ENCODE measurements around the gene KLHL17.
"Not testable (repeated sequence)": the region's sequence is repeated elsewhere in the genome, so short reads cannot be mapped to it uniquely, and the experiment has no call there.

The KLHL17 gene

GRCh38 chr1:1001057-1001783 is 40.8 kb downstream of the KLHL17 start:
- DNase-seq (ENCODE audit: low spot score) = peak; percentile 76

DNA sequence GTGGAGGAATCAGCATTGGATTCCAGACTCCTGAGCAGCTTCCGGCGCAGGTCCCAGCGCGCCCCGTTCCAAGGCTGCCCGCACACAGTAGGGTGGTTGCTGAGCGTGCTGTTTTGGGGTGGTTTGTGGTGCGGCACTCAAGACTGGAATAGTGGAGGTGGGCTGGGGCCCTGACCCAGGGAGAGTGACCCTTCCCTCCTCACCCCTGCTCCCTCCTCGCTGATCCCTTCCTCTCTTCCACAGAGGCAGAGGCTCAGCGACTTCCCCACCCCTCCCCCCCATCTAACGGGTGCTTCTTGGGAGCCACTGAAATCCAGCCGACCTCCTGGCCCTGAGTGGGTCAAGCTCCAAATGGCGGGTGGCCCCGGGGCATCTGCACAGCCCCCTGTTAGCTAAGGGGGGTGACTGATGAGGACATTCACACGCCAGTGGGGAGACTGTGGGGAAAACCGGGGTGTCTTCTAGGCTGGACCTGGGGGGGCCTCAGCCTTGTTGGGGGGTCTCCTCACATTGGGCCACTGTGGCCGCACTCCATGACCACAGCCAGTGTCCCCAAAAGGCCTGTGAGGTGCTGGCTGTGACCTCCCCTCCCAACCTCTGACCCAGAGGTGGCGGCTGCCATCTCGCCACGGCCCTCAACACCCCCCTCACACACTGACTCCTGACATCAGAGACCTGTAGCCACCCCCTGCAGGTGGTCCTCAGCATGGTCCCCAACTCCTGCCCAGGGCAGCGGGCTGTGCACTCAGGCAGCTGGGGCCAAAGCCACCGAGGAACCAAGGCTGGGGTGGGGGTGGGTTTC is 43.4 kb downstream of the KLHL17 start:
- DNase-seq (ENCODE audit: low spot score) = peak; percentile 55

GRCh38 chr1:1004420-1004779 is 44.0 kb downstream of the KLHL17 start:
- no peak for DNase-seq (ENCODE audit: low spot score)

- peak; percentile 75 for DNase-seq (ENCODE audit: low spot score)
Measured at GRCh38 chr1:1004780-1005697, 44.7 kb downstream of the KLHL17 start.

- DNase-seq (ENCODE audit: low spot score) = no peak
Measured at GRCh38 chr1:1005774-1006304, 45.5 kb downstream of the KLHL17 start.

- peak; percentile 54 for DNase-seq (ENCODE audit: low spot score)
Measured at GRCh38 chr1:1006305-1007159, 46.1 kb downstream of the KLHL17 start.

- DNase-seq (ENCODE audit: low spot score) = not testable (repeated sequence)
Measured at GRCh38 chr1:1010131-1010530, 49.7 kb downstream of the KLHL17 start.

GRCh38 chr1:1011396-1011949 is 51.1 kb downstream of the KLHL17 start:
- DNase-seq (ENCODE audit: low spot score) = no peak

DNA sequence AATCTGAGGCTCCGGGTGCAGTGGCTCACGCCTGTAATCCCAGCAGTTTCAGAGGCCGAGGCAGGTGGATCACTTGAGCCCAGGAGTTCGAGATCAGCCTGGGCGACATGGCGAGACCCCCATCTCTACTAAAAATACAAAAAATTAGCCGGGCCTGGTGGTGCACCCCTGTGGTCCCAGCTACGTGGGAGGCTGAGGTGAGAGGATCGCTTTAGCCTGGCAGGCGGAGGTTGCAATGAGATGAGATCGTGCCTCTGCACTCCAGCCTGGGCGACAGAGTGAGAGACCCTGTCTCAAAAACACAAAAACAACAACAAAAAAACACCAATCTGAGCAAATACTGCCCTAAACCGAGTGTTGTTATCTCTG is 52.3 kb downstream of the KLHL17 start:
- peak; percentile 36 for DNase-seq (ENCODE audit: low spot score)

- DNase-seq (ENCODE audit: low spot score) = peak; percentile 89
Measured at GRCh38 chr1:1013105-1013921, 52.9 kb downstream of the KLHL17 start, which contains the start of gene ISG15. TSS of gene ISG15 (plus strand) at chr1:1013497. CDS start at chr1:1013574, 77 bp downstream.

DNA sequence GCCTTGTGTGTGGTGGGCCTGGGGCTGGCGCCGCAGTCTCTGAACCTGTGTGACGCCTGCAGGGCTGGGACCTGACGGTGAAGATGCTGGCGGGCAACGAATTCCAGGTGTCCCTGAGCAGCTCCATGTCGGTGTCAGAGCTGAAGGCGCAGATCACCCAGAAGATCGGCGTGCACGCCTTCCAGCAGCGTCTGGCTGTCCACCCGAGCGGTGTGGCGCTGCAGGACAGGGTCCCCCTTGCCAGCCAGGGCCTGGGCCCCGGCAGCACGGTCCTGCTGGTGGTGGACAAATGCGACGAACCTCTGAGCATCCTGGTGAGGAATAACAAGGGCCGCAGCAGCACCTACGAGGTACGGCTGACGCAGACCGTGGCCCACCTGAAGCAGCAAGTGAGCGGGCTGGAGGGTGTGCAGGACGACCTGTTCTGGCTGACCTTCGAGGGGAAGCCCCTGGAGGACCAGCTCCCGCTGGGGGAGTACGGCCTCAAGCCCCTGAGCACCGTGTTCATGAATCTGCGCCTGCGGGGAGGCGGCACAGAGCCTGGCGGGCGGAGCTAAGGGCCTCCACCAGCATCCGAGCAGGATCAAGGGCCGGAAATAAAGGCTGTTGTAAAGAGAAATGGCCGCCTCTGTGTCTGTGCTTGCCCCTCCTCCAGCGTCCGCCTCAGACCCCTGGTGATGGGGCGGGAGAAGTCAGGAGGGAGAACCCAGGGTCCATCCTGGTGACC is 53.7 kb downstream of the KLHL17 start:
- DNase-seq (ENCODE audit: low spot score) = peak; percentile 63

GRCh38 chr1:1014799-1015681 is 54.7 kb downstream of the KLHL17 start:
- peak; percentile 61 for DNase-seq (ENCODE audit: low spot score)

Measured in ecto neural progenitor cell (in vitro differentiated cells).